IPS-18c (cell line): ENCODE data around the gene SDHAF4.
"Not testable (repeated sequence)": the region's sequence is repeated elsewhere in the genome, so short reads cannot be mapped to it uniquely, and the experiment has no call there.

Experiments used
- H3K4me3 ChIP-seq: 2 replicates; pipeline ENCODE4 v1.7.0; 2013; ENCODE audit warnings: low read depth, mild to moderate bottlenecking, low read length, moderate library complexity; ENCODE audit not compliant: insufficient read depth
- H3K9me3 ChIP-seq: one replicate; pipeline ENCODE4 v1.6.1; 2013; ENCODE audit warnings: mild to moderate bottlenecking, low read length, moderate library complexity; ENCODE audit not compliant: control insufficient read depth, insufficient read depth

SDHAF4 gene

GRCh38 chr6:70574643-70575042 is 7.9 kb downstream of the SDHAF4 start:
- H3K9me3 ChIP-seq, result no peaks in the 10 kb centered on the region
- H3K4me3 ChIP-seq, result no peak overlapping the region

GRCh38 chr6:70575899-70576495 is 9.3 kb downstream of the SDHAF4 start:
- no peak overlapping the region for H3K4me3 ChIP-seq
- H3K9me3 ChIP-seq, result no peaks in the 10 kb centered on the region

GRCh38 chr6:70586114-70586513 is 19.4 kb downstream of the SDHAF4 start:
- Histone ChIP-seq H3K4me3 (no peak overlapping the region), H3K9me3 (no peaks in the 10 kb centered on the region)

GRCh38 chr6:70590400-70590799 is 23.7 kb downstream of the SDHAF4 start:
- H3K4me3 ChIP-seq, result no peak overlapping the region

DNA sequence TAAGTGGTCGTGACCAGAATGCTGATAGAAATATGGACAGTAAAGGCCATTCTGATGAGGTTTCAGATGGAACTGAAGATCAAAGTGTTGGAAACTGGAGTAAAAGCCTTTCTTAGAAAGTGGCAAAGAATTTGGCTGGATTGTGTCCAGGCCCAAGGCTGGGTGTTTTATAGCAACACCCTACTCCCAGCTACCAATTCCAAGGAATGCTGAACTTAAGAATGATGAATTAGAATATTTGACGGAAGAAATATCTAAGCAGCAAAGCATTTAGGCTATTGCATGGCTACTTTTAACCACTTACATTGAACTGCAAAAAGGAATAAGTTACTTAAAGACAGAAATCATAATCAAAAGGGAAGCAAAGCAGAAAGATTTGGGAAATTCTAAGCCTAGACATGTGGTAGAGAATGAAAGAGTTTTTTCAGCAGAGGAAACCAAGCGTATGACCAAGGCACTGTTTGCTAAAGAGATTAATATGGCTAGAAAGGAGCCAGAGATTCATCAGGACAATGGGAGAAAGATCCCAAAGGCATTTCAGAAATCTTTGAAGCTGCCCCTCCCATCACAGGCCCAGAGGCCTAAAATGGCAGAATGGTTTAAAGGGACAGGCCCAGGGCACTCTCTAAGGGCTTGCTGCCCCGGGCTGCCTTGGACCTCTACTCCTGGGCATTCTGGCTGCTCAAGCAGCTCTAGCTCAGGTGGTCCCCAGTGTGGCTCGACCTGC is 25.8 kb downstream of the SDHAF4 start:
- H3K9me3 ChIP-seq, result no peaks in the 10 kb centered on the region
- H3K4me3 ChIP-seq, result no peak overlapping the region

More at GRCh38 chr6:70590400-70590799, 23.7 kb downstream of the SDHAF4 start:
- H3K9me3 ChIP-seq, result no peaks in the 10 kb centered on the region

DNA sequence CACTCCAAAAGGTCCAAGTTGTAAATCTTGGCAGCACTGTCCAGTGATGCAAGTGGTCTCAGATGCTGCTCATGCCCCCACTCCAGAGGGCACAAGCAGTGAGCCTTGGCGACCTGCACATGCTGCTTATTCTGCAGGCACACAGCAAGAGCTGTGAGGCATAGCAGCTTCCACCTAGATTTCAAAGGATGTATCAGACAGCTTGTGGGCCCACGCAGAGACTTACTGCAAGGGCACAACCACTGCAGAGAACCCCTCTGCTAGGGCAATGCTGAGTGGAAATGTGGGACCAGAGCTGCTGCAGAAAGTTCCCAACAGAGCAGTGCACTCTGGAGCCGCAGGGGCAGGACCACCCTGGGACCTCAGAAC is 26.4 kb downstream of the SDHAF4 start:
- H3K4me3 ChIP-seq, result no peak overlapping the region

DNA sequence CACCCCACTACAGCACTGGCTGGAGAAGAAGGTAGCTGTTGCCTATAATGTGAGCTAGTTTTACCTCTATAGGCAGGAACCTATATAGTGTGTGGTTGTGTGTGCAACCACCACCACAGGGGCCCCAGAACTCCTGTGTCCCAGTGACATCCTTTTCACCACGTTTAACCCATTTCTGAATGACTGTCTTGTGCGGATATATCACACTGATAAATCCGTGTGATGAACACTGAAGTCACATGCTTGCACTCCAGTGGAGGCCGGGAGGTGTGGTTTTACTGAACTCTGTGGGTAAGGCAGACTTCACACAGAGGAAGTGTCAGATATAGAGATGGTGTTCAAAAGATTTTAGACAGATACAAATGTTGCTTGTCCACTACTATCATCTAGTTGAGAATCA is 32.5 kb downstream of the SDHAF4 start:
- H3K9me3 ChIP-seq, result peaks cover under 1% of the 10 kb centered on the region
- no peak overlapping the region for H3K4me3 ChIP-seq

More for the DNA sequence above, 26.4 kb downstream of the SDHAF4 start:
- no peaks in the 10 kb centered on the region for H3K9me3 ChIP-seq

DNA sequence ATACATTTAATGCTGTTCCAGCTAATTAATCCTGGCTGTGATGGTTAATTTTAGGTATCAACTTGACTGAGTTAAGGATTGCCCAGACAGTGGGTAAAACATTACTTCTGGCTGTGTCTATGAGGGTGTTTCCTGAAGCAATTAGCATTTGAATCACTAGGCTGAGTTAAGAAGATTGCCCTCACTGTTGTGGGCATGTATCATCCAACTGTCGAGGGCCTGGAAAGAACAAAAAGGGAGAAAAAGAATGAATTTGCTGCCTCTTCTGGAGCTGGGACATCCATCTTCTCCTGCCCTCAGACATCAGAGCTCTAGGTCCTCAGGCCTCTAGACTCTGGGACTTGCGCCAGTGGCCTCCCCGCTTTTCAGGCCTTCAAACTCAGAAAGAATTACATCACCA is 34.3 kb downstream of the SDHAF4 start:
- no peak overlapping the region for H3K4me3 ChIP-seq
- peaks cover 7% of the 10 kb centered on the region for H3K9me3 ChIP-seq

- Histone ChIP-seq H3K4me3 (no peak overlapping the region), H3K9me3 (peaks cover 7% of the 10 kb centered on the region)
Measured at GRCh38 chr6:70604254-70604653, 37.5 kb downstream of the SDHAF4 start.

DNA sequence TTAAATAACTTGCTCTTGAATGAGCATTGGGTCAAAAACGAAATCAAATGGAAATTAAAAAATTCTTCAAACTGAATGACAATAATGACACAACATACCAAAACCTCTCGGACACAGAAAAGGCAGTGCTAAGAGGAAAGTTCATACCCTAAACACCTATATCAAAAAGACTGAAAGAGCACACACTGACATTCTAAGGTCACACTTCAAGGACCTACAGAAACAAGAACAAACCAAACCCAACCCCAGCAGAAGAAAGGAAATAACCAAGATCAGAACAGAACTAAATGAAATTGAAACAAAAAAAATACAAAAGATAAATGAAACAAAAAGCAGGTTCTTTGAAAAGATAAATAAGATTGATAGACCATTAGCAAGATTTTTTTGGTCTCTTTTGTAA is 40.6 kb downstream of the SDHAF4 start:
- H3K9me3 ChIP-seq, H3K4me3 ChIP-seq: not testable (repeated sequence)

DNA sequence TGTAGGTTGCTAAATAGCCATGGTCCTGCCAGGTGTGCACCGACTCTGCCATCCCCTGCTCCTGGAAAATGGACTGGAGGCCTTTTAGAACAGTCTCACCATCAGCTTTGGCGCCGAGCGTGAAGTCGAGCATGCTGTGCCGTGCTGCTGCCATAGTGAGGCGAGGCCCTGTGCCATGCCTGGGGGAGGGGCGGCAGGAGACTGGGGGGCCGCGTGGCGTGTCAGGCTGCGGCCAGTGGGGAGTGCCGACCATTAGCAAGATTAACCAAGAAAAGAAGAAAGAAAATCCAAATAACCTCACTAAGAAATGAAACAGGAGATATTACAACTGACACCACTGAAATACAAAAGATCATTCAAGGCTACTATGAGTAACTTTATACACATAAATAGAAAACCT is 42.5 kb downstream of the SDHAF4 start:
- not testable (repeated sequence) for H3K9me3 ChIP-seq, H3K4me3 ChIP-seq

DNA sequence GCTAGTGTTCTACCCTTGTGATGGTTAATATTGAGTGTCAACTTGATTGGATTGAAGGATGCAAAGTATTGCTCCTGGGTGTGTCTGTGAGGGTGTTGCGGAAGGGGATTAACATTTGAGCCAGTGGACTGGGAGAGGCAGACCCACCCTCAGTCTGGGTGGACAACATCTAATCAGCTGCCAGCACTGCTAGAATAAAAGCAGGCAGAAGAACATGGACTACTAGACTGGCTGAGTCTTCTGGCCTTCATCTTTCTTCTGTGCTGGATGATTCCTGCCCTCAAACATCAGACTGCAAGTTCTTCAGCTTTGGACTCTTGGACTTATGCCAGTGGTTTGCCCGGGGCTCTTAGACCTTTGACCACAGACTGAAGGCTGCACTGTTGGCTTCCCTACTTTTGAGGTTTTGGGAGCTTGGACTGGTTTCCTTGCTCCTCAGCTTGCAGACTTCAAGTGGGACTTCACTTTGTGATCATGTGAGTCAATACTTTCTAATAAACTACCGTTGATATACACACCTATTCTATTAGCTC is 50.1 kb downstream of the SDHAF4 start:
- Histone ChIP-seq H3K4me3 (no peak overlapping the region), H3K9me3 (no peaks in the 10 kb centered on the region)

DNA sequence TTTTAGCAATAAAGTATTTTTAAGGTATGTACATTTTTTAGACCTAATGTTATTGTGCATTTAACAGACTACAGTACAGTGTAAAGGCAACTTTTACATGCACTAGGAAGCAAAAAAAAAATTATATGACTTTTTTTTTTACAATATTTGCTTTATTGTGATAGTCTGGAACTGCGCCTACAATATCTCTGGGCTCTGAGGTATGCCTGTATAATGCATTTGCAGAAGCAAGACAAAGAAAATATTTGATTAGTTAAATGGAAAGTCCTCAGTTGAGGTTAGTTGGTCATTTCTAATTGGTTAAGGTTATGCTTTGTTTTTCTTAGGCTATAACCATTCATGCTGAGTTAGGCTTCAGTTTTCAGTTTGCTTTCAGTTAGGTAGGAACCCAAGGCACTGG is 54.0 kb downstream of the SDHAF4 start:
- Histone ChIP-seq H3K9me3 (no peaks in the 10 kb centered on the region), H3K4me3 (no peak overlapping the region)

DNA sequence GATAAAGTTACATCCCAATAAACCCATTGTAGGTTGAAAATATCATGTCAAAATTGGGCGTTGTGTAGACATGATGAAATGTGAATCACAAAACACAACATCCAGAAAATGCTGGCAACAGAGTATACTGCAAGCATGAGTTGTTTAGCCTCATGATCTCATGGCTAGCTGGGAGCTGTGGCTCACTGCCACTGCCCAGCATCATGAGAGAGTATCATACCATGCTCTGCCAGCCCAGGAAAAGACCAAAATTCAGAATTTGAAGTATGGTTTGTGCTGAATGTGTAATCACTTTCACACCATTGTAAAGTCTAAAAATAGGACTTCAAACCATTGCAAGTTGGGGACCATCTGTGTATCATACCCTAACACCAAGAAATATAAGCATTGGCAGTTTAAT is 55.7 kb downstream of the SDHAF4 start:
- H3K9me3 ChIP-seq, result peaks cover under 1% of the 10 kb centered on the region
- no peak overlapping the region for H3K4me3 ChIP-seq

GRCh38 chr6:70625436-70625835 is 58.7 kb downstream of the SDHAF4 start:
- no peak overlapping the region for H3K4me3 ChIP-seq
- H3K9me3 ChIP-seq, result peaks cover 2% of the 10 kb centered on the region

DNA sequence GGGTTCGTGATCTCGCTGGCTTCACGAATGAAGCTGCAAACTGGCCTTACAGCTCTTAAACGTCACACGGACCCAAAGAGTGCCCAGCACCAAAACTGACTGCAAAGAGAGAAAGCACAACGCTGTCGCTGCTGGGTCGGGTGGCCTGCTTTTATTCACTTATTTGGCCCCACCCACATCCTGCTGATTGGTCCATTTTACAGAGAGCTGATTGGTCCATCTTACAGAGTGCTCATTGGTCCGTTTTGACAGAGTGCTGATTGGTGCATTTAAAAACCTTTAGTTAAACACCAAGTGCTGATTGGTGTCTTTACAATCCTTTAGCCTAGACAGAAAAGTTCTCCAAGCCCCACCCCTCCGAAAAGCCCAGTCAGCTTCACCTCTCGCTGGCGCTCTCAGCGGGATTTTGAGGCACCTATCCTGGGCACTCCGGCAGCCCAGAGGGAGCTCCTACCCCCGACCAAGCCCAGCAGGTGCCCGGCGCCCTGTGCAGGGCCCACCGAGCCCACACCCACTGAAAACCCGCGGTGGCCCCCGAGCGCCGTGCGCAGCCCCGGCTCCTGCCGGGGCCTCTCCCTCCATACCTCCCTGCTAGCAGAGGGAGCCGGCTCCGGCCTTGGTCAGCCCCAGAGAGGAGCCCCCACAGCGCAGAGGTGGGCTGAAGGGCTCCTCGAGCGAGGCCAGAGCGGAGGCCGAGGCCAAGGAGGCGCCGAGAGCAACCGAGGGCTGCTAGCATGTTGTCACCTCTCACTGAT is 60.9 kb downstream of the SDHAF4 start:
- Histone ChIP-seq H3K4me3 (no peak overlapping the region), H3K9me3 (peaks cover 2% of the 10 kb centered on the region)

GRCh38 chr6:70629929-70630328 is 63.2 kb downstream of the SDHAF4 start:
- Histone ChIP-seq H3K4me3 (no peak overlapping the region), H3K9me3 (peaks cover 2% of the 10 kb centered on the region)

GRCh38 chr6:70633870-70634269 is 67.1 kb downstream of the SDHAF4 start:
- no peaks in the 10 kb centered on the region for H3K9me3 ChIP-seq
- H3K4me3 ChIP-seq, result no peak overlapping the region
